Measurements from ENCODE around the gene GAL3ST3. TPM values are rescaled to one million over a fixed set of nuclear protein-coding genes. Genes with fewer than 3 reads are reported as not detected.
A peak's percentile ranks its signal among the peaks of the same experiment; 100 is the strongest.
"Not testable (repeated sequence)": the region's sequence is repeated elsewhere in the genome, so short reads cannot be mapped to it uniquely, and the experiment has no call there.

GAL3ST3 gene, protein sequence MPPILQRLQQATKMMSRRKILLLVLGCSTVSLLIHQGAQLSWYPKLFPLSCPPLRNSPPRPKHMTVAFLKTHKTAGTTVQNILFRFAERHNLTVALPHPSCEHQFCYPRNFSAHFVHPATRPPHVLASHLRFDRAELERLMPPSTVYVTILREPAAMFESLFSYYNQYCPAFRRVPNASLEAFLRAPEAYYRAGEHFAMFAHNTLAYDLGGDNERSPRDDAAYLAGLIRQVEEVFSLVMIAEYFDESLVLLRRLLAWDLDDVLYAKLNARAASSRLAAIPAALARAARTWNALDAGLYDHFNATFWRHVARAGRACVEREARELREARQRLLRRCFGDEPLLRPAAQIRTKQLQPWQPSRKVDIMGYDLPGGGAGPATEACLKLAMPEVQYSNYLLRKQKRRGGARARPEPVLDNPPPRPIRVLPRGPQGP
- total RNA-seq: not detected
- polyA plus RNA-seq: under 1 TPM; 0.03 to 0.04 (median 0.03) TPM
- long read RNA-seq, donor 1: 0 reads
- long read RNA-seq, donor 2: 0 reads

DNA sequence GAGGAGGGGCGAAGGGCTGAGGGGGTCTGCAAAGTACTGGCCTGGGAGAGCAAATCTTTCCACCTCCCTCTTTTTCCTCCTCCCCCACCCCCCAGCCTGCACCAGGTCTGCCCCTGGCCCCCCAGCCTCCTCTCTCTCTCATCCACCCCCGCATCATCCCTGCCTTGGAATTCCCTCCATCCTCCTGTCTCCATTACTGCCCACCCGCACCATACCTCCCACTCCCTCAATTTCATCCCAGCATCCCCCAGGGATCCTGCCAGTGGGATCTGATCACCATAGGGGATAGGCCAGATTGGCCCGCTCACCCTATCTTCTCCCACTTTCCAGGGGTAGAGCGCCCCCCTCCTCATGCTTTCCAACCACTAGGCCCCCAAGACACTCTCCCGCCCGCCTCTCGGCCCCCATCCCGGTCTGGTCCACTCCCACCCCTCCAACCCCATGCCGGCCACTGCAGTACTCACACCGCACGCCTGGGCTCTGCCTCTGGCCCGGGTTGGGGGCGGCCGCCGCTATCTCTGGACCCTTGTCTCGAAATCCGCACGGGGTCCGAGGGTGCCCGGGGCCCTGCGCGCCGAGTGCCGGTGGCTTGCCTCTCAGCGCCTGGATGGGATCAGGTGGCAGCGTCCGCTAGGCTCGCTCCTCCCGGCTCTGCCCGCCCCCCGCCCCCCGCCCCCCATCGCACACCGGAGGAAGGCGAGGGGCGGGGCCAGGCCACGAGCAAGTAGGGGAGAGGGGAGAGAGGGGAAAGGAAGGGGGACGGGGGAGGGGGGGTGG is at the start of gene GAL3ST3:
TSS of gene GAL3ST3 (minus strand) at position 615 of the 777 bp plus-strand sequence. CDS start 3,746 bp downstream, outside the sequence.
- 12 to 22% (median 20%) methylated on average over 26 to 39 of the region's 39 CpGs for WGBS, 5 donors
- Histone ChIP-seq H3K36me3 (peaks cover 0 to 8% (median 2%) of the 10 kb centered on the region in 6 donors), H3K4me1 (peaks cover 21 to 51% (median 41%) of the 10 kb centered on the region in 6 donors), H3K27me3 (replicated peaks in 1 of 7) (peaks cover 0 to 27% (median 10%) of the 10 kb centered on the region in 7 donors), H3K9me3 (no peaks in the 10 kb centered on the region), H3K27ac (no peak within 1 kb of the TSS), H3K4me3 (peak within 1 kb of the TSS in 1 of 8 donors; percentile 31)
- TF ChIP-seq, protein P1, sequence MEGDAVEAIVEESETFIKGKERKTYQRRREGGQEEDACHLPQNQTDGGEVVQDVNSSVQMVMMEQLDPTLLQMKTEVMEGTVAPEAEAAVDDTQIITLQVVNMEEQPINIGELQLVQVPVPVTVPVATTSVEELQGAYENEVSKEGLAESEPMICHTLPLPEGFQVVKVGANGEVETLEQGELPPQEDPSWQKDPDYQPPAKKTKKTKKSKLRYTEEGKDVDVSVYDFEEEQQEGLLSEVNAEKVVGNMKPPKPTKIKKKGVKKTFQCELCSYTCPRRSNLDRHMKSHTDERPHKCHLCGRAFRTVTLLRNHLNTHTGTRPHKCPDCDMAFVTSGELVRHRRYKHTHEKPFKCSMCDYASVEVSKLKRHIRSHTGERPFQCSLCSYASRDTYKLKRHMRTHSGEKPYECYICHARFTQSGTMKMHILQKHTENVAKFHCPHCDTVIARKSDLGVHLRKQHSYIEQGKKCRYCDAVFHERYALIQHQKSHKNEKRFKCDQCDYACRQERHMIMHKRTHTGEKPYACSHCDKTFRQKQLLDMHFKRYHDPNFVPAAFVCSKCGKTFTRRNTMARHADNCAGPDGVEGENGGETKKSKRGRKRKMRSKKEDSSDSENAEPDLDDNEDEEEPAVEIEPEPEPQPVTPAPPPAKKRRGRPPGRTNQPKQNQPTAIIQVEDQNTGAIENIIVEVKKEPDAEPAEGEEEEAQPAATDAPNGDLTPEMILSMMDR (IDR thresholded peaks at IDR 0.05 in 8 of 11, conservative IDR thresholded peaks at IDR 0.05 in 3 of 11): no peak
- TF ChIP-seq POLR2AphosphoS5 (IDR thresholded peaks at IDR 0.05) (no peak), POLR2A (IDR thresholded peaks at IDR 0.05) (no peak)
- peak; percentile 72 for DNase-seq
- intact Hi-C loops (cut with DNase I; ENCODE audit: low total_unique reads): no loop called here

DNA sequence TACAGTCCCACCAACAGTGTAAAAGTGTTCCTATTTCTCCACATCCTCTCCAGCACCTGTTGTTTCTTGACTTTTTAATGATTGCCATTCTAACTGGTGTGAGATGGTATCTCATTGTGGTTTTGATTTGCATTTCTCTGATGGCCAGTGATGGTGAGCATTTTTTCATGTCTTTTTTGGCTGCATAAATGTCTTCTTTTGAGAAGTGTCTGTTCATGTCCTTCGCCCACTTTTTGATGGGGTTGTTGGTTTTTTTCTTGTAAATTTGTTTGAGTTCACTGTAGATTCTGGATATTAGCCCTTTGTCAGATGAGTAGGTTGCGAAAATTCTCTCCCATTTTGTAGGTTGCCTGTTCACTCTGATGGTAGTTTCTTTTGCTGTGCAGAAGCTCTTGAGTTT is 43.2 kb upstream of the GAL3ST3 start:
- 85 to 95% (median 94%) methylated on average over 2 of the region's 2 CpGs for WGBS, 5 donors
- intact Hi-C loops (cut with DNase I; ENCODE audit: low total_unique reads); H3K9me3 ChIP-seq: not testable (repeated sequence)

DNA sequence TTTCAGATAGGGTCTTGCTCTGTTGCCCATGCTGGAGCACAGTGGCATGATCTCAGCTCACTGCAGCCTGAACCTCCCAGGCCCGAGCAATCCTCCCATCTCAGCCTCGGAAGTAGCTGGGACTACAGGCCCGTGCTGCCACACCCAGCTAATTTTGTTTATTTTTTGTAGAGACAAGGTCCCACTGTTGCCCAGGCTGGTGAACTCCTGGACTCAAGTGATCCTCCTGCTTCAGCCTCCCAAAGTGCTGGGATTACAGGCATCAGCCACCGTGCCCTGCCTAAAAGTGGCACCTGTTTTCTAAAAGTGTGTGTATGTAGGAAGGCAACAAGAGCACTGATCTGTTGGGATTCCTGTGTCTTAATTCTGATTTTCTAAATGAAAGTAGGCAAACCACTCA is 41.3 kb upstream of the GAL3ST3 start:
- H3K36me3 ChIP-seq: peaks cover 0 to 5% (median 0%) of the 10 kb centered on the region in 6 donors
- TF ChIP-seq, protein P1 (IDR thresholded peaks at IDR 0.05 in 8 of 11, conservative IDR thresholded peaks at IDR 0.05 in 3 of 11): no peak
- TF ChIP-seq POLR2AphosphoS5 (IDR thresholded peaks at IDR 0.05) (no peak), POLR2A (IDR thresholded peaks at IDR 0.05) (no peak)
- H3K4me3 ChIP-seq: no peak overlapping the region
- no peaks in the 10 kb centered on the region for H3K9me3 ChIP-seq
- peaks cover 7 to 51% (median 15%) of the 10 kb centered on the region in 6 donors for H3K4me1 ChIP-seq
- H3K27me3 ChIP-seq (replicated peaks in 1 of 7): no peaks in the 10 kb centered on the region
- WGBS, 5 donors: 94 to 99% (median 95%) methylated on average over 4 of the region's 4 CpGs
- no peak for DNase-seq
- intact Hi-C loops (cut with DNase I; ENCODE audit: low total_unique reads): no loop called here
- no peak overlapping the region for H3K27ac ChIP-seq

More for the DNA sequence above, 43.2 kb upstream of the GAL3ST3 start:
- H3K27ac ChIP-seq; H3K36me3 ChIP-seq; DNase-seq; H3K27me3 ChIP-seq (replicated peaks in 1 of 7); H3K4me3 ChIP-seq: not testable (repeated sequence)
- H3K4me1 ChIP-seq: peaks cover 7 to 44% (median 12%) of the 10 kb centered on the region in 6 donors

DNA sequence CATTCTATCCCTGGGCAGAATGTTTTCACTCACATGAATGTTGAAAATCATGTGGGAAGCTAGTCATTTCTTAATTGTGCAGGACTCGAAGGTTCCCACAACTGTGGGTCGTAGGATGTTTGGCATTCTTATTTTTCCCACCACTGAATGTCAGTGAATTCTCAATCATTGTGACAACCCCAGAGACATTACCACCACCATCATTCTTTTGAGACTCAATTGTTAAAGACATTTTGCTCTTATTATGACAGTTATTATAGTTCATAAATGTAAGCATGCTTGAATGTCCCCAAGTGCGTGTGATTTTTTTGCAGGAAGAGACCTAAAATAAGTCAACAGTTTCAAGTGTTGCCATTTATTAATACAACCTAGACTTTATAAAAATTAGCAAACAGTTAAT is 40.1 kb upstream of the GAL3ST3 start:
- Histone ChIP-seq H3K27me3 (replicated peaks in 1 of 7) (no peaks in the 10 kb centered on the region), H3K4me1 (peaks cover 13 to 63% (median 25%) of the 10 kb centered on the region in 6 donors), H3K4me3 (no peak overlapping the region), H3K27ac (peak overlapping the region in 1 of 8 donors; percentile 2), H3K36me3 (peaks cover 0 to 5% (median 0%) of the 10 kb centered on the region in 6 donors), H3K9me3 (no peaks in the 10 kb centered on the region)
- no peak for DNase-seq
- intact Hi-C loops (cut with DNase I; ENCODE audit: low total_unique reads): no loop called here
- no peak for TF ChIP-seq POLR2AphosphoS5 (IDR thresholded peaks at IDR 0.05)
- TF ChIP-seq POLR2A (IDR thresholded peaks at IDR 0.05): no peak
- TF ChIP-seq, protein P1 (IDR thresholded peaks at IDR 0.05 in 8 of 11, conservative IDR thresholded peaks at IDR 0.05 in 3 of 11): no peak
- 79 to 91% (median 86%) methylated on average over 3 of the region's 3 CpGs for WGBS, 5 donors

All from spleen (tissue), 13 donors.